Left lung (tissue), 10 donors: ENCODE results near the gene NEDD9. TPM values are rescaled to one million over a fixed set of nuclear protein-coding genes. Genes with fewer than 3 reads are reported as not detected.

Source experiments
- ATAC-seq: fragments of 200-7000 bp; cut with Tn5 transposase; one replicate; pipeline ENCODE4 v1.9.1; 2020; ENCODE audit warnings: moderate library complexity
- DNase-seq, 4 donors: peaks; one replicate each; pipeline ENCODE4 v3.0.0-alpha.2; 2013 to 2020
- H3K27ac ChIP-seq, 2 donors: fragments of 200-600 bp; sonication (generic) in 1 of 2; one replicate each; pipeline versions ENCODE4 v1.5.0 to v1.8.0; 2020 to 2021
- H3K27me3 ChIP-seq, 2 donors: fragments of 200-600 bp; sonication (generic) in 1 of 2; one replicate each; pipeline versions ENCODE4 v1.5.0 to v1.8.0; 2020 to 2021
- H3K36me3 ChIP-seq, 2 donors: fragments of 200-600 bp; sonication (generic) in 1 of 2; one replicate each; pipeline versions ENCODE4 v1.5.0 to v1.8.0; 2020 to 2021
- H3K4me1 ChIP-seq, 2 donors: fragments of 200-600 bp; one replicate each; pipeline ENCODE4 v1.8.0; 2021
- H3K4me3 ChIP-seq, 2 donors: fragments of 200-600 bp; sonication (generic) in 1 of 2; one replicate each; pipeline versions ENCODE4 v1.5.0 to v1.8.0; 2020 to 2021; ENCODE audit warnings: mild to moderate bottlenecking in 1 of 2
- H3K9me3 ChIP-seq, 2 donors: fragments of 200-600 bp; sonication (generic) in 1 of 2; one replicate each; pipeline versions ENCODE4 v1.5.0 to v1.8.0; 2020 to 2021
- intact Hi-C, 2 donors: fragments of 100-400 bp; cut with DNase I; formaldehyde crosslinking; loops; one replicate each; pipeline versions ENCODE4 v1.11.2 to v1.14.2; 2022
- polyA plus RNA-seq, 6 donors: library from polyadenylated mRNA; unstranded; fragments of 120-200 nt; gene quantifications; one replicate each; pipeline ENCODE4 v1.2.1, GENCODE V29; 2013; ENCODE audit not compliant: insufficient read length in 6 of 6
- total RNA-seq, 2 donors: library from RNA; stranded (reverse); fragmentation: NEBNext Ultra II Directional; extraction: Animal tissue kit (Norgen Biotek cat#: 25700); gene quantifications; one replicate each; pipeline ENCODE4 v1.2.1, GENCODE V29; 2021
- TF ChIP-seq, protein P1 (sequence below), 2 donors: fragments of 200-600 bp; sonication (generic) in 1 of 2; IDR thresholded peaks; one replicate each; pipeline versions ENCODE4 v1.5.0 to v1.8.0; 2021; ENCODE audit warnings: antibody characterized with exemption in 2 of 2
- donor health status: DM: no; HTN: yes; CAD: no.
- donor health status: DM: no; HTN: no; CAD: no.

The NEDD9 gene
- total and polyA plus RNA-seq, 8 donors, result 54.3 to 193 (median 59.5) TPM

DNA sequence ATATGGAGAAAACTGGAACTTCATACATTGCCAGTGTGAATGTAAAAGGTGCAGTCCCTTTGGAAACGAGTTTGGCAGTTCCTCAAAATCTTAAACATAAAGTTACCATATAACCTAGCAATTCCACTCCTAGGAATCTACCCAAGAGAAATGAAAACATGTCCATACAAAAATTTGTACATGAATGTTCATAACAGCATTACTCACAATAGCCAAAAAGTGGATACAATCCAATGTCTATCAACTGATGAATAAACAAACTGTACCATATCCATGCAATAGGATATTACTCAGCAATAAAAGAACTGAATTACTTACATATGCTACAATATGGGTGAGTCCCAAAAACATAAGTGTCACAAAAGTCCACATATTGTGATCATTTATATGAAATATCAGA, 72.3 kb downstream of the NEDD9 start:
- intact Hi-C loops, result no loop called here
- TF ChIP-seq, protein P1, sequence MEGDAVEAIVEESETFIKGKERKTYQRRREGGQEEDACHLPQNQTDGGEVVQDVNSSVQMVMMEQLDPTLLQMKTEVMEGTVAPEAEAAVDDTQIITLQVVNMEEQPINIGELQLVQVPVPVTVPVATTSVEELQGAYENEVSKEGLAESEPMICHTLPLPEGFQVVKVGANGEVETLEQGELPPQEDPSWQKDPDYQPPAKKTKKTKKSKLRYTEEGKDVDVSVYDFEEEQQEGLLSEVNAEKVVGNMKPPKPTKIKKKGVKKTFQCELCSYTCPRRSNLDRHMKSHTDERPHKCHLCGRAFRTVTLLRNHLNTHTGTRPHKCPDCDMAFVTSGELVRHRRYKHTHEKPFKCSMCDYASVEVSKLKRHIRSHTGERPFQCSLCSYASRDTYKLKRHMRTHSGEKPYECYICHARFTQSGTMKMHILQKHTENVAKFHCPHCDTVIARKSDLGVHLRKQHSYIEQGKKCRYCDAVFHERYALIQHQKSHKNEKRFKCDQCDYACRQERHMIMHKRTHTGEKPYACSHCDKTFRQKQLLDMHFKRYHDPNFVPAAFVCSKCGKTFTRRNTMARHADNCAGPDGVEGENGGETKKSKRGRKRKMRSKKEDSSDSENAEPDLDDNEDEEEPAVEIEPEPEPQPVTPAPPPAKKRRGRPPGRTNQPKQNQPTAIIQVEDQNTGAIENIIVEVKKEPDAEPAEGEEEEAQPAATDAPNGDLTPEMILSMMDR (IDR thresholded peaks at IDR 0.05), result no peak

DNA sequence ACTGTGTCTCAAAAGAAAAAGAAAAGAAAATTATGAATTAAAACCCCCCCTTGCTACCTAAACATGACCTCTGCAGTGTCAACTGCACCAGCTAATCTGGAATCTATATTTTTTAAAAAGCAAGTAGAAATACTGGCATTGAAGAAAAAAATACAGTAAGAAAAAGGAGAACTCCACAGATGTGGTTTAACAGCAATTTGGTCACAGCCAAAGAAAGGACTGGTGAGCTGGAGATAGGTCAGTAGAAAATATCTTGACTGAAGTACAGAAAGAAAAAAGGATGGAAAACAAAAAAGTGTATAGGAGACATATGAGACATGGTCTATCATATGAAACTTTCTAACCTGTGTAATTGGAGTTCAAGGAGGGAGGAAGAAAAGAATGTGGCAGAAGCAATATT, 76.9 kb downstream of the NEDD9 start:
- Histone ChIP-seq H3K4me1 (no peaks in the 10 kb centered on the region), H3K36me3 (no peaks in the 10 kb centered on the region), H3K27me3 (no peaks in the 10 kb centered on the region), H3K9me3 (no peaks in the 10 kb centered on the region), H3K4me3 (no peak overlapping the region), H3K27ac (no peak overlapping the region)
- TF ChIP-seq, protein P1 (IDR thresholded peaks at IDR 0.05), result no peak
- intact Hi-C loops, result no loop called here
- DNase-seq, result no peak
- ATAC-seq, result no peak

More for the DNA sequence above, 72.3 kb downstream of the NEDD9 start:
- Histone ChIP-seq H3K9me3 (no peaks in the 10 kb centered on the region), H3K27me3 (no peaks in the 10 kb centered on the region), H3K4me1 (no peaks in the 10 kb centered on the region), H3K27ac (no peak overlapping the region), H3K36me3 (no peaks in the 10 kb centered on the region), H3K4me3 (no peak overlapping the region)
- no peak for DNase-seq
- ATAC-seq, result no peak

DNA sequence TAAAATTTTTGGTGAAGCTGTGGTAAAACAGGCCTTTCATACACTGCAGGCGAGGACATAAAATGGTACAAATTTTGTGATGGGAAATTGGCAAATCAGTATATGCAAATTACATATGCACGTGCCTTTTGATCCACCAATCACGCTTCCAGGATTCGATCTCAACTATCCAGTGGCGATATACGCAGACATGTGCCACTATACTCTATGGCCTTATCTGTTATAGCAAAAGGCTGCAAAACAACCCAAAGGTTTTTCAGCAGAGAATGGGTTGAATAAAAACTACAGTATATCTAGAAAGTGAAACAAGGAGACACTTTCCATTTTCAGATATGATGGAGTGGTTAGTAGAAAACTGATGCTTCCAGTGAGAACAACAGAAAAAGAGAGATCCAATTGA, 79.0 kb downstream of the NEDD9 start:
- no peaks in the 10 kb centered on the region for H3K9me3 ChIP-seq
- no peak overlapping the region for H3K4me3 ChIP-seq
- no peaks in the 10 kb centered on the region for H3K27me3 ChIP-seq
- DNase-seq (no peak), ATAC-seq (no peak)
- TF ChIP-seq, protein P1 (IDR thresholded peaks at IDR 0.05), result no peak
- no peaks in the 10 kb centered on the region for H3K36me3 ChIP-seq
- intact Hi-C loops, result no loop called here
- H3K4me1 ChIP-seq, result no peaks in the 10 kb centered on the region
- no peak overlapping the region for H3K27ac ChIP-seq

GRCh38 chr6:11152581-11152980, 79.9 kb downstream of the NEDD9 start:
- TF ChIP-seq, protein P1 (IDR thresholded peaks at IDR 0.05), result no peak
- Histone ChIP-seq H3K36me3 (no peaks in the 10 kb centered on the region), H3K27me3 (no peaks in the 10 kb centered on the region), H3K4me3 (no peak overlapping the region), H3K9me3 (no peaks in the 10 kb centered on the region), H3K27ac (no peak overlapping the region), H3K4me1 (no peaks in the 10 kb centered on the region)
- ATAC-seq (no peak), DNase-seq (no peak)
- intact Hi-C loops, result no loop called here

DNA sequence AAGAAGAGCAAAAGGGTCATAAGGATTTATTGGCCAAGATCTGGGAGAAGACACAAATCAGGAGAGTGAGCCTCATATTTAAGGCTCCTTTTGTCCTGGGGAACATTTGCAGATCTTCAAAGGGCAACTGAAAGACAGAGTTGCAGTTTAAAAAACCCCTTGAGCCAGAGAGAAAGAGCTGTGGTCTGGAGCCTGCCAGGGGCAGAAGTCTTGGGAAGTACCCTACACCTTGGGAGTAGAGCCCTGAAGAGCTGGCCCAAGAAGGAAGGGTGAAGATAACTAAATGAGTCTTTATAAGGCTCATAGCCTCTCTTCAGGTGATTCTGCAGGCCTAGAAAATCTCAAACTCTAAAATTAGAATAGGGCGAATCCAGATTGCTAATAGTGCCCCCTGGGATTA, 81.0 kb downstream of the NEDD9 start:
- intact Hi-C loops, result no loop called here
- Histone ChIP-seq H3K27me3 (no peaks in the 10 kb centered on the region), H3K36me3 (no peaks in the 10 kb centered on the region), H3K4me3 (no peak overlapping the region), H3K4me1 (no peaks in the 10 kb centered on the region), H3K27ac (no peak overlapping the region), H3K9me3 (no peaks in the 10 kb centered on the region)
- DNase-seq (no peak), ATAC-seq (no peak)
- TF ChIP-seq, protein P1 (IDR thresholded peaks at IDR 0.05), result no peak
